ENCODE measurements around the gene TENM4.

TENM4 gene

DNA sequence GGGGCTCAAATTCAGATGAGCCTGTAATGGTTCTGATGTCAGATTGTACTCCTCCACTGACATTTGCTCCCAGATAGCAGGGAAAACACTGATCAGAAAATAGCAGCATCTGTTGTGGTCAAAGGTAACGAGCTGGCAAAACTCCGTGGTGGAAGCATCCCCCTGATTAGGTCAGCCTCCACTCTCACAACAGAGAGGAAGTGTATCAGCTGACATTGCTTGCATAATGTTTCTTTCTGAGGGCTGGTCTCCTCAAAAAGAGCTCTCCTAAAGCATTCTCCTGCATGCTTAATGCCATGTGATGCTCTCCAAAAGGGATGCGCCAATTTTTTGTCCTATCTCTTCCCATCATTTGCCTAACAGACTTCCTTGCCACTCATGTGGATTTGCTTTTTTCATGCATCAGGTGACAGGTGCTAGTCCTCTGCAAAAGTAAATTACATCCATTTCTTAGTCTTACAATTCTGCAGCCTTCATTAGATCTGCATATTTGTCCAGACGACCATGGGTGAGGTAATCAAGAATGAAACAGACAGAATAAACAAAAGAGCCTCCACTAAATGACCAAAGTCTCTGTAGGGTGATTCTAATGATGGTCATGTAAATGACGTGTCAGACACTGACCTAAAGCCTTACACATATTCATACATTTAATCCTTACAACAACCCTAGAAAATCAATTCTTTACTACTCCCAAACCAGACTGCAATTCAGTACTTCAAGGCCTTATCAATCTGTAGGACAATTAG lies 6.4 kb upstream of the TENM4 start:
- no peak for DNase-seq (ENCODE audit: low read depth)

DNA sequence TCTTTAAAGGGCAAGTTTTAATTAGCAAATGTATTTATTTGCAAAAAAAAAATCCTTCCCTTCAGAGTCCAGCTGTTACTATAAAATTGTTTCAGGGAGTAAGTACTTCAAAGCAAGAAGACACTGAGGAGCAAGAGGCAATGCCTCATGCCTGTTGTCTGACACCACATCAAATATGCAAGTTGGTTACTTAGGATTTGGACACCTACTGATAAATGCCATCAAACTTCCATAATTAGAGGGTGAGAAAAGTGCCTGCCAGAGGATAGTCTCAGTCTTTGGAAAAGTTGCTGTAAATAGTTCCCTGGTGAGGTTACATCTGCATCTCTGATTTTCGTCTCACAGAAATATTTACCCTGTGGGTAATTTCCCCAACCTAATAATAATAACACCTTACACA lies 4.1 kb upstream of the TENM4 start:
- DNase-seq (ENCODE audit: low read depth) = no peak

DNA sequence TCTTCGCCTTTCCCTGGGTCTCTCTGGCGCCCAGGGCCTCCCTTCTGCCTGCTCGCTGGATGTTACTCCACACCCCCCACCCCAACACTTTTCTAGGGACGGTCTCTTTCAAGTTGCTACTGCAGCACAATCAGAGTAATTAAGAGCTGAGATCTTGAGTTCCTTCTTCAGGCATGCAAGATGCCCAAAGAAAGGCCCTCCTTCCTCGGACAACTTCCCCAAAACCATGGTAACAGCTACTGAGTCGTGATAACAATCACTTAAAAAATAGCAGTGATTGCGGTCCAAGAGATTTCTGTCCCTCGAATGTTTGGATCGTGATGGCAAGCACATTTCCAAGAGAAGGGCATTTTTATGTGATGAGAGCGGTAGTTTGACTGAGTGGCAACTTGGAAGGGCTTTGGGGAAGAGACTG lies 638 bp upstream of the TENM4 start:
- no peak for DNase-seq (ENCODE audit: low read depth)

DNA sequence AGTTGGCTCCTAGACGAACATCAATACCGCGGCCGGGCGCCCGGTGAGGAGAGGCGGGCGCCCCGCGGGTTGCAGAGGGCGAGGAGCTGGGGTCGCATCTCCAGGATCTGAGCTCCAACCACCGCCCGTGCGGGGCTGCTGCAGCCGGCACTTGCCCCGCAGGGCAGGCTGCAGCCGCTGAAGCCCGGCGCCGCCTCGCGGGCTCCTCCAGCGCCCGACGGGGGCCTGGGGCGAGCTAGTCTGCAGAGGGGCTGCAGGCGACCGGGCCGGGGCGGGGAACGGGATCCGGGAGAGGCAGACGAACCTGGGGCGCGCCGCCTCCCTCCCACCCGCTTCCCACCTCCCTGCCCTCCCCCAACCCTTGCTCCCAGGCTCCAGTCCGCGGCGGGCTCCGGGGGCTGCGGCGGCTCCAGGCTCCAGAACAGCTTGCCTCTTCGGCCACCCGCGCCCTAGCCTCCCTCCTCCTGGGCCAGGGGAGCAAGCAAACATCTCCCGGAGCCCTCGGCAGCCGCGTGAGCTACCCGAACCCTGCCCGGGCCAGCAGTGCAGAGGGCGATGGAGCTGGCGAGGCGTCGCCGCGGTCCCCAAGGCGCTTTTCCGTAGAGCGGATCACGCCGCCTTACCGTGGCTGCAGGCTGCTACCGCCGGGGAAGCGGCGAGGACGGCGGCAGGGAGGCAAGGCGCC lies 802 bp downstream of the TENM4 start:
- DNase-seq (ENCODE audit: low read depth) = no peak

DNA sequence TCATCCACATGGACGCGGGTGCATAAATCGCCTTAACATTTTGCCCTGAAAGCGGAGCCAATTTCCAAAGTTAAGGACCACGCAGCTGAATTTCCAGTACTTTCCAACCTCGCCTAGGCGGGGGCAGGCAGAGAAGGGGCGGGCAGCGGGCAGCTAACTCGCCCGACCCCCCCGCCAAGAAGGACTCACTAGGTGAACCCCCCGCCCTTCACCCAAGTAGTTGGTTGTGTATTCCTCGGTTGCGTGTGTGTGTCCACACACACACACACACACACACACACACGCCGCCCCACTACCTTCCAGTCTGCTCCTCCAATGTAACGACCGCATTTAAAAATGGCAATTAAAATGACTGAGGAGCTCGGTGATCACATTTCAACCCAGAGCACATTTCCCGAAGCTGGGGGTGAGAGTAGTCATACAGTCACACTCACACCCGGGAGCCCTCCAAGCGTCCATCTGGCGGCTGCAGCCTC lies 1.4 kb downstream of the TENM4 start:
- DNase-seq (ENCODE audit: low read depth) = no peak

DNA sequence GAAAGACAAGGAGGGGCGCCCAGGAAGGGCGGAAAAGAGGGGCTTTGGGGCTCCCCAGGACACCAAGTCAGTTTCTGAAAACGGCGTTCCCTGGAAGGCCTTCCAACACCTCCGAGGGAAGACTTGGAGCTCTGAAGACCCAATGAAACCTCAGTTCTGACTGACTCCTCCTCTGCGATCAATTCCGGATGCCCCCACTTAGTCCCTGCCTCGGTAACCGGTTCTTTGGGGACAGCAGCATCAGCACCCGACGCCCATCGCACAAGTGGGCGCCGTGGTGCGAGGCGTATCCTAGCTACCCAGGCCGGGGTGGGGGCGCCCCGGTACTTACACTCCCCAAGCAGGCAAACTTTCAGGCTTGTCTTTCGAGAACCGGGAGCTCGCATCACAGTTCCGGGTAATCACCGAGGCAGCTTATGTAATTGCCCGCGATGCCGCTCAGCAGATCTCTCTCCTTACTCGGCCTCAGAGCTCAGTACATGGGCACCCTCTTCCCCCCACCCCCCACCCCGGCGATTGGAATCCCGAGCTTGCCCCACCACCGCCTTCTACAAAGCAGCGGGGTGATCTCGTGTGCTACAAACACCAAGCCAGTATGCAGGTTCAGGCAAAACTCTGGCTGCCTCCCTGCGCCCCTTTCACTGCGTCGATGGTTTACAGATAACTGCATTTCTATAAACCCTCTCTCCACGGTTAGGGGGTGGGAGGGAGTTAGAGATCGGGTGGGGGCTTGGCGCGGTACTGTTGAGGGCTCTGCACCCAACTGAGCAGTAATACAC lies 2.0 kb downstream of the TENM4 start:
- no peak for DNase-seq (ENCODE audit: low read depth)

DNA sequence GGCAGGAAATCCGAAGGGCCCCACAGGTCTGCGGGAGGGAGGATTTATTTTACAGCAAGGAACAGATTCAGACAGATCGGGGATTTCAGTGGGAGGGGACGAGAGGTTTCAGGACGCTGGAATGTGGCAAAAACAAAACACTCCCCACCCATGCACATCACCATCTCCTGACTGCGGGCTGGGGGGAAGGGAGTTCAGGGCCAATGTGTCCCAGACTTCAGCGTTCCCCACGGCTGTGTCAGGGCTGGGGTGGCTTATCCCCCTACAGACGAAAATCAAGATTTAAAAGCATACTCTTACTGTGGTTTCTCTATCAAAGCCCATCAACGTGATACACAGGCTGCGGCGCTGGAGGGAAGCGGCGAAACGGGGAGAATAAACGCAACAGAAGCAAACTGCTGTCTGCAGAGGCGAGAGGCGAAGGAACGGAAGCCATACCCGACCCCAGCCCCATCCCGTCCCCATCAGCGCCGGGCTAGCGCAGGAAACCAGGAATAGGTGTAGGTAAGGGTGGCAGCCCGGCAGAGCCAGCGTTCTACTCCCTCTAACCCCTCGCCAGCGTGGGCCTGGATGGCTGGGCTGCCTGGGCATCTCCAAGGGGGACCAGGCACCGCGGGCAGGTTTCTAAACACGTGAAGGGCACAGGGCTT lies 2.7 kb downstream of the TENM4 start:
- no peak for DNase-seq (ENCODE audit: low read depth)

DNA sequence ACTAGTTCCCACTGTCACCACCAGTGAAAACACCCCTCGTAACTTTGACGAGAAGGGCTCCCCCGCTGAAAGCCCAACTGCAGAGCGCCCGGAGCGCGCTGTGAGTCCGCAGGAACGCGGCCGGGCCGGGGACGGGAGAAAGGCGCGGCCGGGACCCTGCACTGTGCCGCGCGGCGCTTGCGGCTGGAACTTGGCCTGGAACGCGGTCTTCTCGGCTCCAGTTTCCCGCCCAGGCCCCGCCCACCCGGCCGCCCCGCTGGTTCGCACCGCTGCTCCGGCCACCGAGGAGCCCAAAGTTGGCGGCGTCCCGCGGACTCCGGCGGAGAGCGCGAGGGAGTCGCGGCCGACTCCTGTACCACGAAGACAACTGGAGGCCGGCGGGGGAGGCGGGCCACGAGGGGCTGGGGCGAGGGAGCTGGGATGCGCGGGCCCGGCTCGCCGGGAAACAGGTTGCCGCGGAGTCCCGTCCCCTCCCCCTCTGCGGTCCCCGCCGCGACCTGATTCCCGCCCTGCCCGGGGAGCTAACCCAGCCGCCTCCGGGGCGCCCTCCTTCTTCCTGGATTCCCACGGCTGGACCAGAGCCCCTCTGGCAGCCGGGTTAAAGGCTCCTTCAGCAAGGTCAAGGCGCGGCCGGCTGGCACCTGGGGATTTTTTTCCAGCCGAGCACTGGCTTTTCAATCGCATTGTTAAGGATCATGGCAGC lies 3.4 kb downstream of the TENM4 start:
- no peak for DNase-seq (ENCODE audit: low read depth)

DNA sequence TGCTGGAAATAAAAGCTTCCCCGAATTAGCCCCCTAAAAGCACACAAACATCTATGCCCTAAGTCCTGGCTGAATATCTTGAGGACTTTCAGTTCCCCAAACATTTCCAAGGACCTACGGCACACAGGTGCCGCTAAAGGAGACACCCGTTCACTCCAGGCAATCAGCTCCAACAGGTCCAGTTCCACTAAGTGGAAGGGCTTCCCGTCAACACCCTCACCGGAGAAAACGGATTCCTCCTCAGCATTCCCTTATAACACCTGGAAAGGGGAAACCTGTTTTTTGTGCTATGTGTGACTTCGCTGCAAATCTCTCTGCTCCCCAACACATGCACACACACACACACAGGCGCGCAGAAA lies 3.9 kb downstream of the TENM4 start:
- DNase-seq (ENCODE audit: low read depth) = no peak

DNA sequence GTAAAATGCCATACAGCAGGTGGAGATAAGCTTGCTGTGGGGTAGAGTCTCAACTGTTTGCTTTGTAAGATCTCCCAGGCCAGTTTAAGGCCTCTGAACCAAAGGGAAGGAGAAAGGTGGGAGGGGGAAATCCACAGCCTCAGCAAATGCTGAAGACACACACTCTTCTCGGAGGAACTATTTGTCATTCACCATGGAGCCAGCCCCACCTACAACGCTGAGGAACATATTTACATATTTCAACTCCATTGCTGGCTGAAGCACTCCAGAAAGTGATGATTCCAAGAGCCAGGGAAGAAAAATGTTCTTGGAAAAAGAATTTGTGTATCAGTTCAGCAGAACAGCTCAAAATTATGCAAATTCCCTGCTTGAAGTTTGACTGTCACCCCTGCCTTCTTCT lies 6.5 kb downstream of the TENM4 start:
- no peak for DNase-seq (ENCODE audit: low read depth)

DNA sequence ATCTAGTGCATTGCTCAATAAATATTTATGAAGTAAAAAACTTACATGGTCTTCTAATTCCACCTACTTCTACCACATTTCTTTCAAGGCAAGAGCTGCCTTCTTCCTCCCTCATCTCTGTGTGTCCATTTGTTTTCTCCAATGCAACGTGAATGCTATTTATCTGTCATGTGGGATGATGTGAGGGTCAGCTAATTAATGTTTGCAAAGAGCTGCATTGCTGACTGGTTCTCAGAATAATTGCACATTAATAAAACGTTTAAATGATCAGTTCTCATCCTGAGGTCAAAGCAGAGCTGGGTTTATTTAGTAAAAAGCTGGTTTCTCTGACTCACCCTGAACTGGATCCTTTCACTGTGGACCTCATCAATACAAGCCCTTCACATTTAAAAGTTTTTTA lies 8.7 kb downstream of the TENM4 start:
- DNase-seq (ENCODE audit: low read depth) = no peak

DNA sequence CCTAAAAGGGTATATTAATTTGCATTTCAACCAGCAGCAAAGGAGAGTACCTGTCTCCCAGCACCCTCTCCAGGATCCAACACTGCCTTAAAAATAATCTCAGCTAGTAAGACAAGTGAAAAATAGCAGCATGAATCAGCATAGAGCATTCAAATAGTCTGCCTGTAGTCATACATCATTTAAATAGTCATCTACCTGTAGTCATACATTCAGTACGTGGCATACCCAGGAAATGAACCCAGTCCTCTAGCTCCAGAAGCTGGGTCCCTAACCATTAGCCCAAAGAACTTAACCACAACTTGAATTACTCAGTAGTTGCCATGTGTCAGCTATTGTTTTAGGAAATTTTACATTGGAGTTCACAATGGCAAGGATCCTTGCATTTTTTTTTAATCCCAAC lies 9.3 kb downstream of the TENM4 start:
- no peak for DNase-seq (ENCODE audit: low read depth)

DNA sequence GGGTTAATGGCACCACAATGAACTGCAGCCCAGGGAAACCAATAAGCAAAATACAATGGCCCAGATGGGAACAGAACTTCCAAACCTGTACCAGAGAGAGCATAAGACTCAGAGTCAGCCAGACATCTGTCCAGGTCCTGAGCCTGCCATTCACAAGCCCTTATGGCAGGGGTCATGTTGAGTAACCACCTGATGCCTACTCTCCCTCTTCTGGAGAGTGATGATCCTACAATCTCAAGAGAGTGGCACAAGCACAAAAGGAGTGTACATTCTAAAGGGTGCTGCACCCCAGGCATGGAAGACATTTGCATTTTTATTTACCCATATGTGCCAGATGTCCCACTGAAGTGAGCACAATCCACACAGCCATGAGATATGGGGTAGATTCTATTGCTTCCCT lies 10.6 kb downstream of the TENM4 start:
- no peak for DNase-seq (ENCODE audit: low read depth)

DNA sequence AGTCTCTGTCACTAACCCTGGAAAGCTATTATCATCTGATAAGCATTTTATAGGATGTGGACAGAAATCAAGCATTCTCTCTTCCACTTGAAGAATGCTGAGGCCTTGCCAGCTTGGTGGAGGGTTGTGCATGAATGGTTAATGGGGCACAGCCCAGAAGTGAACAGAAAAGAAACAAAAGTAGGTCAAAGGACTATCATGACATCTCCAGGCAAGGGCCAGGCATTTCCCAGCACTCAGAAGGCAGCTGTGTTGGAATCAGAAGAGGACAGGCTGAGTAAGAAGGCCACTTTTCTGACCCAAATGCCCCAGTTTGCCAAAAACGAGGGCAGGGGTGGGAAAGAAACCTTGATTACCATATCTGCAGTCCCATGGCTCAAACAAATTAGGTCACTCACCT lies 12.4 kb downstream of the TENM4 start:
- DNase-seq (ENCODE audit: low read depth) = no peak

DNA sequence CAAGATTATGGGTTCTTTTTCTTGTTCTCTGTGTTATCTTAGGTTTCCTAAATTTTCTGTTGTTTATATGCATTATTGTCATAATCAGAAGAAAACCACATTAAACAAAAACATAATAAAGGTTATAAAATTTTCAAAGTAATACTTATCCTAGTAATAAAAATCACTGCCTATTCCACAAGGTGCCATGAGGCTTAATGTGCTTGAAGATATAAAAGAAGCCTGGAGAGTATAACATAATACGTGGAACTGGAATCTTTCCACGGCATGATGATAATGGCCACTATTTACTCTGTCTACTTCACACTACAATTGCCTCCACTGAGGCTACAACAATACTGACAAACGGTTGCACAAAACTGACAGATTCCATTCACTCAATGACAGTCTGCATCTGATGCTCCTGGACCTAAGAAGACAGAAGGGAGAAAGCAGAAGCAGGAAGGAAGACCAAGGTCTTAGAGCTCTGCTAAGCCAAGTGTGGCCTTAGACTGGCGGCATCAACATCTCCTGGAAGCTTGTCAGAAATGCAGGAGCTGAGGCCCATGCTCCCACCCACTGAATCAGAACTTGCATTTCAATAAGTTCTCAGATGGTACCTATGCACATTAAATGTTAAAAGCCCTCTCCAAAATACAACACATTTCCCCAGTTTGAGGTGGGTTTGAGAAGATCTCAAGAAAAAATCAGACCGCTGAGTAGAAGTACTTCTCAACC lies 13.1 kb downstream of the TENM4 start:
- DNase-seq (ENCODE audit: low read depth) = no peak

DNA sequence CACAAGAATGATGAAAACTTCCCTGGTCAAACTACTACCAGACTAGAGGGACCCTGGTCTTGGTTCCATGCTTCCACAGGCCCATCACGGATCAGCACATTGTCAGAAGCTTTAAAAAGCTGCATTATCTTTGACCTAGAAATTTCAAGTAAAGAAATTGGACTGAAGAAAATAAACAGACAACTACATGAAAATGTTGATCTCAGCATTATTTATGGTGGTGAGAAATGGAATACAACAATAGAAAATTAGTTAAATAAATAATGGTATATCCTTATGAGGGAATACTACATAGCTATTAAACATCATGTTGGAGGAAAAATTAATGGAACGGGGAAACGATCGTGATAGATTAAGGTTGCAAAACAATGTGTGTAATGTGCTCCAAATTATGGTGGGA lies 13.7 kb downstream of the TENM4 start:
- no peak for DNase-seq (ENCODE audit: low read depth)

DNA sequence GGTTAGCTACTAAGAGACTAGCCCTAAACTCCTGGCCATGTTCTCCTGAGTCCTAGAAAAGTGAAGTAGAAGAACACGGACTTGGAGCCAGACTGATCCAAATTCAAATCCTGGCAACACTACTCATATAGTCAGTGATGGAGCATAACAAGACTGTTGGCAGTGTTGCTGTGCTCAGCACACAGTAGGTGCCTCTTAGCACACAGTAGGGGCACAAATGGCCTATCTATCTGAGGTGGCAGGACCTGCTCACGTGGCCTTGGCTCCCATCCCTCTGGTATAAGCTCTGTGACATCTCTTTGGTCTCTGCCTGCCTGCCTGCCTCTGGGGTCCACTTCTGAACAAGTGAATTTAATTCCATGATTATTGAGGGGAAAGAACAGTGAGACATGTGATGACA lies 15.4 kb downstream of the TENM4 start:
- DNase-seq (ENCODE audit: low read depth) = no peak

DNA sequence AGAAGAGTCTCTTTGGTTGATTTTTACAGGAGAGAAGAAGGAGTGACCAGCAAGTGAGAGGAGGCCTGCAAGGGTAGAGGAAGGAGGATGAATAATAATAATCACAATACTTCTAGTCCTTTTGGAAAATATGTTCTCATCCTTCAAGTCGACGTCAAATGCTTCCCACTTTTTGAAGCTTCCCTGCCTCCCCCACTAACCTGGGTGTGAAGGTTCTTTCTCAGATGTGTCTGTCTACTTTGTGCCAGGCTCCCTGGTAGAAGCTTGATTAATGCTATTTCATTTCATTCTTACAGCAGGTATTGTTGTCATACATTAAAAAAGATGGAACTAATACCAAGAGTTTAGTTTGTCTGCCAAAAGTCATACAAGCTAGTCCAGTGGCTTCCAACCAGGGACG lies 17.1 kb downstream of the TENM4 start:
- DNase-seq (ENCODE audit: low read depth) = no peak

DNA sequence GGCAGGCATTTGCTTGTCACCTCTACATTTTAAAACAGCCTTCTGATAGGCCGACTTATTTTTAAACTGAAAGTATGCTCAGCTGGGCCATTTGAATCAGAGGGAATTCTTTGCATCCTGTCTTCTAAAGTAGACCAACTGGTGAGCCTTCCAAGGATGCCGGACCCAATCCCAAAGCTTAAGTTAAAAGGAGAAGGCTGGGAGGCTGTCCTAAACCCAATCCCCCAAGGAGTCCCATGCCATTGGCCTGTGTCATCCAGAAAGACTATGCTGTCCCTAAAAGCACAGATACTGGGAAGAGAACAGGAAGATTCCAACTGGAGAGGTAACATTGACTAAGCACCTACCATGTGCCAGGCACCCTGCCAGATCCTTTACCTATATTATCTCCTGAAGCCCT lies 18.0 kb downstream of the TENM4 start:
- DNase-seq (ENCODE audit: low read depth) = no peak

DNA sequence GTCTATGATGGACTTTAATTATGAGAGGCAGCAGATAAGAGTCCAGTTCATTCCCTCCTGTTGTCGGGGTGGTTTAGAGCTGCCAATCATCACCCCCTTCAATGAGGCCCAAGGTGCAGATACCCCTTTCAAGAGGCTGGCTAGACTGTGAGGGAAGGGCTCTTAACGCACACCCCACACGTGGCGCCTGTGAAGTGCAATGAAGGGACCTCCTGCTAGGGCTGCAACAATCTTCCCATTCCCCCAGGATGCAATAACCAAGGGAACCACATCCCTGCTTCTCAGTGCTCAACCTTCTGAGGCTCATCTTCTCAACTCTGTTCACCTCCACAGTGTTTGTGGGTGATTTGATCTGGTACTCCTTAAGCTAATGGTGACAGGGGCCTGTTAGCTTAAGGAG lies 19.0 kb downstream of the TENM4 start:
- no peak for DNase-seq (ENCODE audit: low read depth)

DNA sequence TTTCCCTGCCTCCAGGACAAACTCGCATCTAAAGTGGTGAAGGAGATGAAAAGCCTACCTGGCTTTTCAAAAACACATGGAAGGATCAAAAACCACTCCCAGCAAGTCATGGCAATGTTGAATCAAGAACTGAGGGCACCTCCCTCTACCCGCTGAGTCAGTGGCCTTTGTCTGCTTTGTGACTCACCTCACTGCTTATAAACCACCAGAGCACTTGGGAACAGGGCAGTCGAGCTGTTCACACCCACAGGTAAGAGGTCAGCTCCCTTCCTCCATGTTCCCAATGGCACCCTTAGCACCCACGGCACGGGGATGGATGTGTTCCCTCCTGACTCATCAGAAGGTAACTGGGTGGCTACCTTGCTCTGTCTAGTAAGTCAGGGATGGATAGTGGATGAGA lies 21.7 kb downstream of the TENM4 start:
- no peak for DNase-seq (ENCODE audit: low read depth)
